IPS DF 19.7 (cell line): ENCODE measurements around the gene DLG2.
A peak's percentile ranks its signal among the peaks of the same experiment; 100 is the strongest.

Experiments
- DNase-seq: peaks from one replicate; pipeline ENCODE4 v3.0.0-alpha.2; 2013; ENCODE audit warnings: low read depth, low spot score

DLG2 gene

GRCh38 chr11:84580428-84580827 is 1046.7 kb downstream of the DLG2 start:
- no peak for DNase-seq

- no peak for DNase-seq
These were observed 1053.3 kb downstream of the DLG2 start for GRCh38 chr11:84573868-84574267.

- DNase-seq: no peak
These were observed 1060.5 kb downstream of the DLG2 start for GRCh38 chr11:84566671-84567070.

GRCh38 chr11:84564867-84565184 is 1062.3 kb downstream of the DLG2 start:
- no peak for DNase-seq

- no peak for DNase-seq
These were observed 1062.8 kb downstream of the DLG2 start for GRCh38 chr11:84564180-84564866.

GRCh38 chr11:84563356-84563755 is 1063.8 kb downstream of the DLG2 start:
- DNase-seq: no peak

GRCh38 chr11:84560206-84560605 is 1066.9 kb downstream of the DLG2 start:
- no peak for DNase-seq

- DNase-seq: no peak
These were observed 1068.8 kb downstream of the DLG2 start for GRCh38 chr11:84558085-84558905.

- no peak for DNase-seq
These were observed 1074.4 kb downstream of the DLG2 start for GRCh38 chr11:84552791-84553190.

- DNase-seq: no peak
These were observed 1077.9 kb downstream of the DLG2 start for GRCh38 chr11:84549217-84549616.

GRCh38 chr11:84544566-84544965 is 1082.6 kb downstream of the DLG2 start:
- no peak for DNase-seq

GRCh38 chr11:84543367-84544159 is 1083.6 kb downstream of the DLG2 start:
- peak; percentile 25 for DNase-seq

GRCh38 chr11:84541731-84542340 is 1085.3 kb downstream of the DLG2 start:
- DNase-seq: no peak

GRCh38 chr11:84536456-84536855 is 1090.7 kb downstream of the DLG2 start:
- DNase-seq: no peak

GRCh38 chr11:84532364-84532763 is 1094.8 kb downstream of the DLG2 start:
- DNase-seq: no peak

- DNase-seq: no peak
These were observed 1100.9 kb downstream of the DLG2 start for GRCh38 chr11:84526250-84526649.

- DNase-seq: no peak
These were observed 1102.6 kb downstream of the DLG2 start for GRCh38 chr11:84524422-84525051.

- DNase-seq: no peak
These were observed 1104.8 kb downstream of the DLG2 start for GRCh38 chr11:84522331-84522730.

GRCh38 chr11:84518631-84519183 is 1108.4 kb downstream of the DLG2 start:
- no peak for DNase-seq

- DNase-seq: no peak
These were observed 1112.7 kb downstream of the DLG2 start for GRCh38 chr11:84514436-84514835.

GRCh38 chr11:84503503-84503902 is 1123.6 kb downstream of the DLG2 start:
- DNase-seq: no peak
